Uterus (tissue), 2 donors: ENCODE measurements around the gene PATE1.

Experiments
- POLR2A ChIP-seq, 2 donors: fragments of 450-650 bp; IDR thresholded peaks; one replicate each; pipeline ENCODE4 v1.6.1; 2016; ENCODE audit warnings: antibody characterized with exemption in 2 of 2, mild to moderate bottlenecking in 1 of 2, moderate library complexity in 1 of 2
- TF ChIP-seq, protein P1 (sequence below), 4 experiments: fragments of 200-600 bp in 2 of 4; fragments of 450-650 bp in 2 of 4; sonication (generic) in 2 of 4; IDR thresholded peaks; one replicate each; pipeline ENCODE4 v1.5.1; 2016 to 2019; ENCODE audit warnings: antibody characterized with exemption in 4 of 4, mild to moderate bottlenecking in 2 of 4, moderate library complexity in 1 of 4

DNA sequence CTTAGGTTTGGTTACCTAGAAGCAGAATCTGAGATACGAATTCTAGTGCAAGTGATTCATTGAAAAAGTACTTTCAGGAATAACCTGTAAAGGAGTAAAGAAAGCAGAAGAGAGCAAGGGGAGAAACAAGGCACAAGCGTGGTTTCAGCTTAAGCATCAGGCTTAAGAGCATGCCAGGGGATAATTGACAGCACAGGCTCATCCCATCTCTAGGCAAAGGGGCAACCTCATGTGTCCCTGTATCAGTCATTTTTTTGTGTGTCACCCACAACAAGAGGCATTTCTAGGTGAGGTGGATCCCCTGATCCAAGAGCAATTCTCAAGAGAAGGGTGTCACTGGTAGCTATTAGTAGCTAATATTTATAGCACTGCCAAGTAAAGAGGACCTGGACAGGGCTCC is 24.5 kb downstream of the PATE1 start:
- no peak for TF ChIP-seq POLR2A (IDR thresholded peaks at IDR 0.05)
- TF ChIP-seq, protein P1, sequence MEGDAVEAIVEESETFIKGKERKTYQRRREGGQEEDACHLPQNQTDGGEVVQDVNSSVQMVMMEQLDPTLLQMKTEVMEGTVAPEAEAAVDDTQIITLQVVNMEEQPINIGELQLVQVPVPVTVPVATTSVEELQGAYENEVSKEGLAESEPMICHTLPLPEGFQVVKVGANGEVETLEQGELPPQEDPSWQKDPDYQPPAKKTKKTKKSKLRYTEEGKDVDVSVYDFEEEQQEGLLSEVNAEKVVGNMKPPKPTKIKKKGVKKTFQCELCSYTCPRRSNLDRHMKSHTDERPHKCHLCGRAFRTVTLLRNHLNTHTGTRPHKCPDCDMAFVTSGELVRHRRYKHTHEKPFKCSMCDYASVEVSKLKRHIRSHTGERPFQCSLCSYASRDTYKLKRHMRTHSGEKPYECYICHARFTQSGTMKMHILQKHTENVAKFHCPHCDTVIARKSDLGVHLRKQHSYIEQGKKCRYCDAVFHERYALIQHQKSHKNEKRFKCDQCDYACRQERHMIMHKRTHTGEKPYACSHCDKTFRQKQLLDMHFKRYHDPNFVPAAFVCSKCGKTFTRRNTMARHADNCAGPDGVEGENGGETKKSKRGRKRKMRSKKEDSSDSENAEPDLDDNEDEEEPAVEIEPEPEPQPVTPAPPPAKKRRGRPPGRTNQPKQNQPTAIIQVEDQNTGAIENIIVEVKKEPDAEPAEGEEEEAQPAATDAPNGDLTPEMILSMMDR (IDR thresholded peaks at IDR 0.05): no peak
